Measurements from ENCODE around the gene EEA1.

The EEA1 gene

DNA sequence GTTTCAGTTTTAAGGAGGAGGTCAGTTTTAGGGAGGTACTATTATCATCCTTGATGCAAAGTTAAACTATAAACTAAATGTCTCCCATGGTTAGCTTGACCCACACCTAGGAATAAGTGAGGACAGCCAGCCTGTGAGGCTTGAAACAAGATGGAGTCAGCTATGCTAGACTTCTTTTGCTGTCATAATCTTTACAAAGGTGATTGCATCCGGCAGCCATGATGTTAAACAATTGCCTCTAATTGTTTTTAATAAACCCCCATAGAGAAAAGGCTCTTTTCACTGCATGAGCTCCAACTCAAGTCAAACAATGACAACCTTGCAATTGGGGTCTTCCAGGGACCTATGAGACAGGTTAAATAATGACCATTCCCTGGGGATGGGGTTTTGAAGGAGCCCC is 45.7 kb upstream of the EEA1 start:
- Histone ChIP-seq H3K9ac (ENCODE audit: low read length) (no peak overlapping the region), H3K79me2 (ENCODE audit: insufficient read depth, low read length) (no peaks in the 10 kb centered on the region), H3K4me2 (ENCODE audit: low read depth, low read length, poor library complexity, severe bottlenecking) (no peak overlapping the region), H4K20me1 (ENCODE audit: low read depth, low read length) (no peaks in the 10 kb centered on the region), H3K27ac (ENCODE audit: low read depth, low read length) (no peak overlapping the region), H3F3A (ENCODE audit: insufficient read depth) (no peaks in the 10 kb centered on the region), H3K4me3 (ENCODE audit: insufficient read depth, low read length, poor library complexity, severe bottlenecking) (no peak overlapping the region), H2AFZ (ENCODE audit: low read depth, low read length, severe bottlenecking) (no peak overlapping the region), H3K36me3 (ENCODE audit: low read length) (no peaks in the 10 kb centered on the region), H3K9me2 (replicated peaks; ENCODE audit: insufficient read depth, low read length) (no peaks in the 10 kb centered on the region), H3K9me3 (ENCODE audit: insufficient read depth, low read length) (no peaks in the 10 kb centered on the region), H3K27me3 (ENCODE audit: low read length) (no peaks in the 10 kb centered on the region)
- TF ChIP-seq EZH2phosphoT487 (conservative IDR thresholded peaks at IDR 0.05; ENCODE audit: low read length) = no peak
- TF ChIP-seq, protein P1, sequence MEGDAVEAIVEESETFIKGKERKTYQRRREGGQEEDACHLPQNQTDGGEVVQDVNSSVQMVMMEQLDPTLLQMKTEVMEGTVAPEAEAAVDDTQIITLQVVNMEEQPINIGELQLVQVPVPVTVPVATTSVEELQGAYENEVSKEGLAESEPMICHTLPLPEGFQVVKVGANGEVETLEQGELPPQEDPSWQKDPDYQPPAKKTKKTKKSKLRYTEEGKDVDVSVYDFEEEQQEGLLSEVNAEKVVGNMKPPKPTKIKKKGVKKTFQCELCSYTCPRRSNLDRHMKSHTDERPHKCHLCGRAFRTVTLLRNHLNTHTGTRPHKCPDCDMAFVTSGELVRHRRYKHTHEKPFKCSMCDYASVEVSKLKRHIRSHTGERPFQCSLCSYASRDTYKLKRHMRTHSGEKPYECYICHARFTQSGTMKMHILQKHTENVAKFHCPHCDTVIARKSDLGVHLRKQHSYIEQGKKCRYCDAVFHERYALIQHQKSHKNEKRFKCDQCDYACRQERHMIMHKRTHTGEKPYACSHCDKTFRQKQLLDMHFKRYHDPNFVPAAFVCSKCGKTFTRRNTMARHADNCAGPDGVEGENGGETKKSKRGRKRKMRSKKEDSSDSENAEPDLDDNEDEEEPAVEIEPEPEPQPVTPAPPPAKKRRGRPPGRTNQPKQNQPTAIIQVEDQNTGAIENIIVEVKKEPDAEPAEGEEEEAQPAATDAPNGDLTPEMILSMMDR (IDR thresholded peaks at IDR 0.05; ENCODE audit: insufficient read depth, low read length, poor library complexity, severe bottlenecking) = no peak

DNA sequence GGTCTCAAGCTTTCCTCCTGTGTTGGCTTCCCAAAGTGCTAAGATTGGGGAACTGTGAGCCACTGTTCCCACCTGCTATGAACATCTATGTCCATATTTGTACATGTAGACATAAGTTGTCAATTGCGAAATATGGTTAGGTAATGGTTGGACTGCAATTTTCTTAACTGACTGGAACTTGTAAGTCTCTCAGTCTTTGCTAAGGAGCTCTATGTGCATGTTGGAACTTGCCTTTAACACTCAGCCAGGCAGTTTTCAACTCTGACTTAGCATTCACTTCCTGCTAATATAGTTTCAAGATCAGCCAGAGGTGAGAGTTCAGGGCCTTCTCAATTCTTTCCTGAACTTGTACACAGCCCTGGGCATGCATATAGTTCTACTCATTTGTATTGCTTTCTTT is 44.5 kb upstream of the EEA1 start:
- Histone ChIP-seq H3K9me3 (ENCODE audit: insufficient read depth, low read length) (no peaks in the 10 kb centered on the region), H3K27ac (ENCODE audit: low read depth, low read length) (no peak overlapping the region), H3K4me2 (ENCODE audit: low read depth, low read length, poor library complexity, severe bottlenecking) (no peak overlapping the region), H3K9me2 (replicated peaks; ENCODE audit: insufficient read depth, low read length) (no peaks in the 10 kb centered on the region), H3K4me3 (ENCODE audit: insufficient read depth, low read length, poor library complexity, severe bottlenecking) (no peak overlapping the region), H3K36me3 (ENCODE audit: low read length) (no peaks in the 10 kb centered on the region), H4K20me1 (ENCODE audit: low read depth, low read length) (no peaks in the 10 kb centered on the region), H3F3A (ENCODE audit: insufficient read depth) (no peaks in the 10 kb centered on the region), H2AFZ (ENCODE audit: low read depth, low read length, severe bottlenecking) (no peak overlapping the region), H3K27me3 (ENCODE audit: low read length) (no peaks in the 10 kb centered on the region), H3K79me2 (ENCODE audit: insufficient read depth, low read length) (no peaks in the 10 kb centered on the region), H3K9ac (ENCODE audit: low read length) (no peak overlapping the region)
- no peak for TF ChIP-seq EZH2phosphoT487 (conservative IDR thresholded peaks at IDR 0.05; ENCODE audit: low read length)
- TF ChIP-seq, protein P1 (IDR thresholded peaks at IDR 0.05; ENCODE audit: insufficient read depth, low read length, poor library complexity, severe bottlenecking) = no peak

DNA sequence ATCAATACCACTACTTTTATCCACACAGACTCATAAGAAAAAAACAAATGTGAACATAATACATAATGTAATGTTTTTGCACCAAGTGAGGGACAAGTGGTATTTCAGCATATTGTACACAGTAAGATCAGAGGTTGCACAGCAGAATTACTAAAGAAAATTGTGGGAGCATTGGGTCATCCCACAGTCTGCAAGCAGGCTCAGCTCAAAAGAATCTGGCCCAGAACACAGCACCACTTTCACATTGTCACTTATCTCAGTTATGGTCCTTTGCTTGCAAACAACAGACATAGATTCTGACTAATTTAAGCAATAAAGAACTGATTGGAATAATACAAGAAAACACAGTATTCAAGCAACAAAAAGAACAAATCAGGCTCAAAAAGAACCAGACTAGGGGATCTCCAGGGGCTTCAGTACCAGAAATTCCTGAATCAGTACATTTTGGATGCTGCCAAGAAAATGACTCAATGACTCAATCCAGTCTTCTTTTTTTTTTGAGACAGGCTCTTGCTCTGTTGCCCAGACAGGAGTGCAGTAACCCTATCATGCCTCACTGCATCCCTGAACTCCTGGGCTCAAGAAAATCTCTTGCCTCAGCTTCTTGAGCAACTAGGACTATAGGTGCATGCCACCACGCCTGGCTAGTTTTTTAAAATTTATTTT is 42.9 kb upstream of the EEA1 start:
- Histone ChIP-seq H3K4me3 (ENCODE audit: insufficient read depth, low read length, poor library complexity, severe bottlenecking) (no peak overlapping the region), H3K27ac (ENCODE audit: low read depth, low read length) (no peak overlapping the region), H3K9ac (ENCODE audit: low read length) (no peak overlapping the region), H3K27me3 (ENCODE audit: low read length) (no peaks in the 10 kb centered on the region), H3F3A (ENCODE audit: insufficient read depth) (no peaks in the 10 kb centered on the region), H4K20me1 (ENCODE audit: low read depth, low read length) (no peaks in the 10 kb centered on the region), H2AFZ (ENCODE audit: low read depth, low read length, severe bottlenecking) (no peak overlapping the region), H3K4me2 (ENCODE audit: low read depth, low read length, poor library complexity, severe bottlenecking) (no peak overlapping the region), H3K79me2 (ENCODE audit: insufficient read depth, low read length) (no peaks in the 10 kb centered on the region), H3K36me3 (ENCODE audit: low read length) (no peaks in the 10 kb centered on the region), H3K9me3 (ENCODE audit: insufficient read depth, low read length) (no peaks in the 10 kb centered on the region), H3K9me2 (replicated peaks; ENCODE audit: insufficient read depth, low read length) (no peaks in the 10 kb centered on the region)
- TF ChIP-seq, protein P1 (IDR thresholded peaks at IDR 0.05; ENCODE audit: insufficient read depth, low read length, poor library complexity, severe bottlenecking) = no peak
- TF ChIP-seq EZH2phosphoT487 (conservative IDR thresholded peaks at IDR 0.05; ENCODE audit: low read length) = no peak
